ENCODE data around the gene ETAA1. TPM values are rescaled to one million over a fixed set of nuclear protein-coding genes. Genes with fewer than 3 reads are reported as not detected.
A peak's percentile ranks its signal among the peaks of the same experiment; 100 is the strongest.

Gene ETAA1
- total RNA-seq (ENCODE audit: low replicate concordance): 12.7 and 16.4 TPM in 2 replicates
- long read RNA-seq, partial matches to known transcripts: 2 of 9 reads
- long read RNA-seq, other reads (novel, unspliced or antisense): 4 of 9 reads

GRCh38 chr2:67397143-67397986 is at the start of gene ETAA1:
Gene ETAA1, plus strand, starts transcription at chr2:67397333. Its CDS starts 116 bp downstream, at chr2:67397449.
- H3K4me3 Mint-ChIP-seq: peak within 1 kb of the TSS; percentile 96
- peaks cover 20% of the 10 kb centered on the region for H3K4me1 Mint-ChIP-seq (ENCODE audit: unreplicated experiment)
- H3K9me3 Mint-ChIP-seq: no peaks in the 10 kb centered on the region
- H3K27me3 Mint-ChIP-seq: no peaks in the 10 kb centered on the region
- H3K27ac Mint-ChIP-seq: peak within 1 kb of the TSS; percentile 97
- H3K36me3 Mint-ChIP-seq: peaks cover 9% of the 10 kb centered on the region
- peak; percentile 91 for DNase-seq (ENCODE audit: extremely low spot score, unreplicated experiment)
- TF ChIP-seq CTCF (conservative IDR thresholded peaks at IDR 0.05): no peak

- Mint-ChIP-seq H3K27ac (no peak overlapping the region), H3K9me3 (peaks cover 3% of the 10 kb centered on the region), H3K27me3 (no peaks in the 10 kb centered on the region), H3K36me3 (no peaks in the 10 kb centered on the region), H3K4me3 (no peak overlapping the region), H3K4me1 (ENCODE audit: unreplicated experiment) (no peaks in the 10 kb centered on the region)
- TF ChIP-seq CTCF (conservative IDR thresholded peaks at IDR 0.05): no peak
- DNase-seq (ENCODE audit: extremely low spot score, unreplicated experiment): no peak
Measured at GRCh38 chr2:67366832-67367412, 30.2 kb upstream of the ETAA1 start.

- Mint-ChIP-seq H3K4me3 (peak overlapping the region; percentile 26), H3K27ac (no peak overlapping the region), H3K9me3 (peaks cover under 1% of the 10 kb centered on the region), H3K4me1 (ENCODE audit: unreplicated experiment) (no peaks in the 10 kb centered on the region), H3K27me3 (no peaks in the 10 kb centered on the region), H3K36me3 (no peaks in the 10 kb centered on the region)
- no peak for TF ChIP-seq CTCF (conservative IDR thresholded peaks at IDR 0.05)
- DNase-seq (ENCODE audit: extremely low spot score, unreplicated experiment): no peak
Measured at GRCh38 chr2:67374481-67374880, 22.7 kb upstream of the ETAA1 start.

DNA sequence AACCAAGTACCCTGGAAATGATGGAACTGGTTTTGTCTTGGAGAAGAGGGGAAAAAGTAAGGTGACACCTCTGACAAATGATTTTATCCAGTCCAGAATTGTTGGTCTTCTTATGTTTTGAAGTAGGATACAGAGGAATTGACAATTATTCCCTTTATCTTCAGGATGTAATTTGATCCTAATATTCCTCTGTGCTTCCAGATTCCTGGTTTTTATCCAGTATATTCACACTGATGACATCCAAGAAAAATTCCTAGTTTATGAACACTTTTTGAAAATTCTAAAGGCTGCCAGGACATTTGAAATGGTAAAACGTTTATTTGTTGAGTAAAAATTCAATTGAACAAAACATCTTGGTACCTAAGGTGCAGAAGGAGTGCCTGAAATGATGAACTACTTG is 22.2 kb upstream of the ETAA1 start:
- no peak overlapping the region for H3K27ac Mint-ChIP-seq
- H3K27me3 Mint-ChIP-seq: no peaks in the 10 kb centered on the region

DNA sequence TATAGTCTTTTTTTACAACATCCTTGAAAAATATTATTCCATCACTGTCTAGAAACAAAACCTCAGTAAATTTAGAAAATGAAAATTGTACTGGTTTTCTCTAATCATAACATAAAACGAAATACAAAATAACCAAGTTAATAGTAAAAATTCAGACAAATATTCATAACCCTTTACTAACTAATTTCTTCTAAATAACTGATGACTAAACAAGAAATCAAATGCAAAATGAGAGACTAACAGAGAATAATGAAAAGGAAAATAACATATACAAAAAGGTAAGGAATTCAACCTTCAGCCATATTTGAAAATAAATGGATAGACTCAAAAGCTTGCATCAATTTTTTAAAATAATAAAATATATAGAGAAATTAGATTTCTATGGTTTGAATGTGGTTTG is 18.6 kb upstream of the ETAA1 start:
- Mint-ChIP-seq H3K4me1 (ENCODE audit: unreplicated experiment) (no peaks in the 10 kb centered on the region), H3K36me3 (peaks cover 4% of the 10 kb centered on the region), H3K27ac (no peak overlapping the region), H3K4me3 (no peak overlapping the region), H3K27me3 (no peaks in the 10 kb centered on the region), H3K9me3 (no peaks in the 10 kb centered on the region)
- DNase-seq (ENCODE audit: extremely low spot score, unreplicated experiment): no peak
- no peak for TF ChIP-seq CTCF (conservative IDR thresholded peaks at IDR 0.05)

More for the DNA sequence above, 22.2 kb upstream of the ETAA1 start:
- H3K4me1 Mint-ChIP-seq (ENCODE audit: unreplicated experiment): no peaks in the 10 kb centered on the region
- H3K4me3 Mint-ChIP-seq: no peak overlapping the region
- no peak for DNase-seq (ENCODE audit: extremely low spot score, unreplicated experiment)
- no peaks in the 10 kb centered on the region for H3K9me3 Mint-ChIP-seq
- no peak for TF ChIP-seq CTCF (conservative IDR thresholded peaks at IDR 0.05)
- H3K36me3 Mint-ChIP-seq: no peaks in the 10 kb centered on the region

All from type B pancreatic cell (in vitro differentiated cells).